SK-N-SH treated with all-trans-retinoic acid at 6 μM for 48 hours (cell line): ENCODE measurements around the gene AUTS2.

Experiments used
- ATAC-seq: fragments of 200-7000 bp; cut with Tn5 transposase; 3 replicates; pipeline ENCODE4 v1.9.1; 2020; ENCODE audit warnings: mild to moderate bottlenecking, moderate library complexity
- ARNTL ChIP-seq: fragments of 450-650 bp; formaldehyde crosslinking; IDR thresholded peaks from 2 replicates; pipeline ENCODE4 v1.5.0; 2020; ENCODE audit warnings: low read depth, mild to moderate bottlenecking, moderate library complexity, borderline replicate concordance
- BACH2 ChIP-seq: fragments of 250-450 bp; sonication (Bioruptor Pico); IDR thresholded peaks from 2 replicates; pipeline ENCODE4 v1.9.0; 2021; ENCODE audit warnings: mild to moderate bottlenecking, borderline replicate concordance
- CREB5 ChIP-seq: fragments of 250-450 bp; sonication (Bioruptor Pico); IDR thresholded peaks from 2 replicates; pipeline ENCODE4 v1.5.1; 2020; ENCODE audit warnings: low read depth, mild to moderate bottlenecking, moderate library complexity
- CSRNP3 ChIP-seq: fragments of 250-450 bp; sonication (Bioruptor Pico); IDR thresholded peaks from 2 replicates; pipeline ENCODE4 v1.5.1; 2021; ENCODE audit warnings: mild to moderate bottlenecking, moderate library complexity
- ESRRG ChIP-seq: fragments of 250-450 bp; sonication (Bioruptor Pico); IDR thresholded peaks from 2 replicates; pipeline ENCODE4 v1.6.1; 2021; ENCODE audit warnings: mild to moderate bottlenecking
- GLIS3 ChIP-seq: fragments of 250-450 bp; sonication (Bioruptor Pico); IDR thresholded peaks from 2 replicates; pipeline ENCODE4 v1.5.0; 2020; ENCODE audit warnings: mild to moderate bottlenecking, moderate library complexity
- ISL1 ChIP-seq: fragments of 250-450 bp; sonication (Bioruptor Pico); IDR thresholded peaks from 2 replicates; pipeline ENCODE4 v2.1.2; 2022; ENCODE audit warnings: mild to moderate bottlenecking, moderate library complexity
- OSR1 ChIP-seq: fragments of 250-450 bp; sonication (Bioruptor Pico); IDR thresholded peaks from 2 replicates; pipeline ENCODE4 v1.8.0; 2022; ENCODE audit warnings: moderate library complexity, mild to moderate bottlenecking, inconsistent platforms
- PATZ1 ChIP-seq: fragments of 250-450 bp; sonication (Bioruptor Pico); IDR thresholded peaks from 2 replicates; pipeline ENCODE4 v1.8.0; 2020; ENCODE audit warnings: mild to moderate bottlenecking, moderate library complexity, borderline replicate concordance
- POU6F1 ChIP-seq: fragments of 250-450 bp; sonication (Bioruptor Pico); IDR thresholded peaks from 2 replicates; pipeline ENCODE4 v1.8.0; 2021; ENCODE audit warnings: low read depth, mild to moderate bottlenecking, moderate library complexity, borderline replicate concordance
- RARB ChIP-seq: fragments of 250-450 bp; sonication (Bioruptor Pico); IDR thresholded peaks from 2 replicates; pipeline ENCODE4 v1.8.0; 2021; ENCODE audit warnings: mild to moderate bottlenecking, moderate library complexity
- SNAI2 ChIP-seq: fragments of 250-450 bp; sonication (Bioruptor Pico); IDR thresholded peaks from 2 replicates; pipeline ENCODE4 v1.5.0; 2020; ENCODE audit warnings: mild to moderate bottlenecking, moderate library complexity
- TCF4 ChIP-seq: fragments of 250-450 bp; sonication (Bioruptor Pico); IDR thresholded peaks from 2 replicates; pipeline ENCODE4 v1.8.0; 2021; ENCODE audit warnings: mild to moderate bottlenecking, moderate library complexity, borderline replicate concordance
- TSHZ2 ChIP-seq: fragments of 250-450 bp; sonication (Bioruptor Pico); IDR thresholded peaks from 2 replicates; pipeline ENCODE4 v1.5.0; 2020; ENCODE audit warnings: mild to moderate bottlenecking, moderate library complexity
- ZC3H10 ChIP-seq: fragments of 250-450 bp; sonication (Bioruptor Pico); IDR thresholded peaks from 2 replicates; pipeline ENCODE4 v1.5.1; 2021; ENCODE audit warnings: mild to moderate bottlenecking, moderate library complexity
- ZFP3 ChIP-seq: fragments of 250-450 bp; sonication (Bioruptor Pico); IDR thresholded peaks from 2 replicates; pipeline ENCODE4 v1.5.0; 2020; ENCODE audit warnings: mild to moderate bottlenecking, moderate library complexity
- ZFP30 ChIP-seq: fragments of 450-650 bp; formaldehyde crosslinking; IDR thresholded peaks from 2 replicates; pipeline ENCODE4 v1.5.0; 2022; ENCODE audit warnings: mild to moderate bottlenecking, moderate library complexity
- ZNF565 ChIP-seq: fragments of 450-650 bp; formaldehyde crosslinking; conservative IDR thresholded peaks from 2 replicates; pipeline ENCODE4 v1.5.0; 2020; ENCODE audit warnings: low read depth, mild to moderate bottlenecking, moderate library complexity
- ZNF70 ChIP-seq: fragments of 450-650 bp; formaldehyde crosslinking; IDR thresholded peaks from 2 replicates; pipeline ENCODE4 v1.5.0; 2020; ENCODE audit warnings: mild to moderate bottlenecking, moderate library complexity
- ZNF8 ChIP-seq: fragments of 450-650 bp; formaldehyde crosslinking; IDR thresholded peaks from 2 replicates; pipeline ENCODE4 v1.5.0; 2020; ENCODE audit warnings: mild to moderate bottlenecking, moderate library complexity

AUTS2 gene

GRCh38 chr7:70615066-70615606 lies 1016.9 kb downstream of the AUTS2 start:
- ATAC-seq: no peak; the same call in none of the 3 replicates
- no peak for TF ChIP-seq ZFP3 (CRISPR knock-in tag)
- no peak for TF ChIP-seq ISL1 (CRISPR knock-in tag)
- TF ChIP-seq ZNF70: no peak
- TF ChIP-seq ZNF565 (CRISPR knock-in tag): no peak
- no peak for TF ChIP-seq ZNF8 (CRISPR knock-in tag)
- TF ChIP-seq CSRNP3 (CRISPR knock-in tag): no peak
- TF ChIP-seq SNAI2 (CRISPR knock-in tag): no peak
- TF ChIP-seq ARNTL (CRISPR knock-in tag): no peak
- no peak for TF ChIP-seq ESRRG (CRISPR knock-in tag)
- TF ChIP-seq ZC3H10 (CRISPR knock-in tag): no peak
- TF ChIP-seq POU6F1 (CRISPR knock-in tag): no peak
- no peak for TF ChIP-seq OSR1 (CRISPR knock-in tag)
- TF ChIP-seq GLIS3 (CRISPR knock-in tag): no peak
- no peak for TF ChIP-seq ZFP30 (CRISPR knock-in tag)

GRCh38 chr7:70616211-70616610 lies 1017.9 kb downstream of the AUTS2 start:
- ATAC-seq: no peak
- no peak for TF ChIP-seq ZFP30 (CRISPR knock-in tag)
- TF ChIP-seq ZFP3 (CRISPR knock-in tag): no peak
- no peak for TF ChIP-seq GLIS3 (CRISPR knock-in tag)
- TF ChIP-seq RARB (CRISPR knock-in tag): no peak
- TF ChIP-seq ISL1 (CRISPR knock-in tag): no peak
- no peak for TF ChIP-seq OSR1 (CRISPR knock-in tag)
- no peak for TF ChIP-seq ZNF8 (CRISPR knock-in tag)
- no peak for TF ChIP-seq CREB5 (CRISPR knock-in tag)
- TF ChIP-seq SNAI2 (CRISPR knock-in tag): no peak
- no peak for TF ChIP-seq BACH2 (CRISPR knock-in tag)
- TF ChIP-seq POU6F1 (CRISPR knock-in tag): no peak
- TF ChIP-seq TCF4 (CRISPR knock-in tag): no peak

GRCh38 chr7:70616821-70617220 lies 1018.5 kb downstream of the AUTS2 start:
- TF ChIP-seq ZNF8 (CRISPR knock-in tag): no peak
- TF ChIP-seq ESRRG (CRISPR knock-in tag): no peak
- TF ChIP-seq BACH2 (CRISPR knock-in tag): no peak
- TF ChIP-seq ZNF565 (CRISPR knock-in tag): no peak
- no peak for TF ChIP-seq TSHZ2
- TF ChIP-seq OSR1 (CRISPR knock-in tag): no peak
- TF ChIP-seq PATZ1 (CRISPR knock-in tag): no peak
- TF ChIP-seq CSRNP3 (CRISPR knock-in tag): no peak
- TF ChIP-seq ZFP3 (CRISPR knock-in tag): no peak
- TF ChIP-seq TCF4 (CRISPR knock-in tag): no peak
- no peak for TF ChIP-seq GLIS3 (CRISPR knock-in tag)
- TF ChIP-seq ISL1 (CRISPR knock-in tag): no peak
- no peak for ATAC-seq
